NCI-H748 treated with DMSO at 0.1 percent for 48 hours (cell line): ENCODE results near the gene HOXA6.

ENCODE experiments used
- DNase-seq: peaks from one replicate; lab custom pipeline; 2025; lab: John Stamatoyannopoulos, UW

Gene HOXA6

DNA sequence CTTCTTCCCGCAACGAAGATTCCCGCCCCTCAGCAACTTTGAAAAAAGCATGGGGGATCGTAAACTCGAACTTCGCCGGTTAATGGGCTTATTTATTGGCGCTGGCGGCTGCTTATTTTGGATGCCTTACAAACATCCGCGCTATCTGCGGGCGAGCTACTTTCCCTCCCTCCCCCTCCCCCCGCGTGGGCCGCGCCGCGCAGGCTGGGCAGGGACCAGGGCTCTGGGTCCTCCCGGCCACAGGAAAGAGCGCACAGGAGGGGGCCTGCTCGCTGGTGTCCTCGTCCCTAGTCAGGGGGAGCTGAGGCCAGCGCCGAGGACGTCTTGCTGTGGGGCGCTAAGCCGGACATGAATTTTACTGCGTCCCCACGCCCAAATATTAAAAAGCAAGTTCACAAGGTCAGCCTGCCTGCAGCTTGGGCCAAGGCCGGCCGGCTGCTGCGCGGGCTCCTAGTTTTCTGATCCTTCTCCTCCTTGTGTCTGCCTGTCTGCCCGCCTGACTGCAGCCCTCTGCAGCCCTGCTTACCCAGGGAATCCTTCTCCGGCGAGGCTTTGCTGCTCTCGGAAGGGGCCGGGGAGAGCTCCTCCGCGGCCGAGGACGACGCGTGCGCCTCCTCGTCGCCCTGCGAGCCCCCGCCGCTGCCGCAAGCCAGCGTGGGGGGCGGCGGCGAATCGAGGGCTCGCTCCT is 25.4 kb upstream of the HOXA6 start:
- DNase-seq: peak; percentile 34

DNA sequence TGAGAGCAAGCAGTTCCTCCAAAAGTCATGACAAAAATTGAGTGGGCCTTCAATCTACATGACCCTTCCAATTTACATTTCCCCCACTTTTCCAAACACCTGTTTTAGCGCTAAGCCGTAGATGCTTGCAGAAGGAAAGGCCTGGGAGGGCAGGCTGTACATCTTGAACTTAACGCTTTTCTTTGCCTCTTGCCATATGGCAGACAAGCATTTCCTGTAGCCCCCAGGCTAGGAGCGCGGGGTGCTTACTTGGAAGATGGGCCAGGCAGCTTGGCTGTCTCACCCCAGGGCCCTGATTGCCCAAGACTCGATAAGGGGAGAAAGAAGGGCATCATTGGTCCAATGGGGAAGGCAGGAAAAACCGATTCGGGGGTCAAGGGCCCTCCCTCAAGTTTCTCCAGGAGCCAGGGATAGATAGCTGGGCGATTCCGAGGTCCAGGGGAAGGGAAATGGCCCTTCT is 24.8 kb upstream of the HOXA6 start:
- DNase-seq: no peak

DNA sequence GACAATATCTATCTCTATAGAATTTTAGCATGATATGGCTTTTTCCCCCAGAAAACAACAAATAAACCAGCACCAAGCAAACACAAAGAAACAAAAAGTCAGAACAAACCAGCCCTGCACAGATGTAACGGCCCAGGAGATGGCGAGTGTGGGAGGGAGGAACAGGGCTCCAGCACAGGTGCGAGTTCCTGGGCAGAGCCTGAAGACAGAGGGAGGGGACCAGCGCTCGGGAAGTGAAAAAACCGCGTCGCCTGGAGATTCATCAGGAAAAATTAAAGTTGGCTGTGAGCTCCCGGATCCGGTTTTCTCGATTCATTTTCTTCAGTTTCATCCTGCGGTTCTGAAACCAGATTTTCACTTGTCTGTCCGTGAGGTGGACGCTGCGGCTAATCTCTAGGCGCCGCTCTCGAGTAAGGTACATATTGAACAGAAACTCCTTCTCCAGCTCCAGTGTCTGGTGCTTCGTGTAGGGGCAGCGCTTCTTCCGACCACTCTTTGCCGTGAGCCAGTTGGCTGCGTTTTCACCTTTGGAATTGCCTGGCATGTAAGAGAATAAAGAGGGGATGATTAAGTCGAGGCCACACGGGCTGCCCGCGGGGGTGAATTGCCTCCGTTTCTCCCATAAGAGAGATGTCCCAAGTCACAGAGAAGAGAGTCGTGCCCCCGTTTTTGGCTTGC is 24.2 kb upstream of the HOXA6 start:
- DNase-seq: no peak

DNA sequence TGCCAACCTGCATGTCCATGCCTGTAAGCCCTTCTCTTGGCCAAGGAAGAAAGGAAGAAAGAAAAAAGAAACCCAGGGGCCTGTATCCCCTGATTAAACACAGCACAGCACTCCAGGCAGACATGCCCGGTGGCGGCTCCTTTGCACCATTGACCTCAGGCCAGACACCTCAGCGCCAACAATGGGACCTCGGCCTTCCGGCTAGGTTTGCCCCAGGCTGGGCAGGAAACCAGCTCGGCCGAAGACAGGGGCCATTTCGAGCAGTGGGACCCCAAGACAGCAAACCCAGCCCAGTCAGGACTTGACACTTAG is 23.7 kb upstream of the HOXA6 start:
- no peak for DNase-seq

DNA sequence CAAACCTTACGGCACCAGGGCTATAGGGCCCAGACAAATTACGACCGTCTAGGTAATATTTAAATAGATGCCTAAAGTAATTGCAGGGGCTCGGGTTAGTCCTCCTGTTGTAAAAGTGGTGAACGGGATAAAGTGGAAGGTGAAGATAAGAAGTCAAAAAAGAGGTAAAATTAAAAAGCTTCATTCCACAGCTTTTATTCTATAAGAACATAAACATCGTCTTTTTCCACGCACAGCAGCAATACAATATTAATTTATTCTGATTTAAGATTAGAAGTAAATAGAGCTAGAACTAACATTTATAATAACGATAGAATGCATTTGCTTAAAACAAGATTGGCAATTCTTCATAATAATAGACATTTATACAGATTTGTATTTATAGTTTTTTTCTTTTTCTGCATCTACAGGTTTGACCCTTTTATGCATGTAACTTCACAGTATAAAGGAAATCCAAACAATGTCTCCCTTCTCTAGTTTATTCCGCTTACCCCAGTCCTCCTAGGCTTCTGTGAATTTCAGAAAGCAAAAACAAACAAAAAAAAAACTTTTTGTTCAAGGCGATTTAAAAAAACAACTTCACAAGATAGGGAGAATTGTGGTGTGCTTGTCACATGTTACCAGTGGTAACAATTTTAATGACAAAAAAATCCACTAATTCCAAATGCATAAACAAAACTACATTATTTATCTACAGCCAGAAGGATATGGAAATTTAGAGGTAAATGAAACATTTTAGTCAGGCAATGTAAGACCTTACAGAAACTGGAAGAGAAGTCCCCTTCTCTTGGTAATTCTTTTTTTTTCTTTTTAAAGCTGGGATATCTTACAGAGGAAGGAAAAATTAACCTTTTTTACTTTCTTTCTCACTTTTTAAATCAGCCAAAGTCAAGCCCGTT is 23.1 kb upstream of the HOXA6 start:
- no peak for DNase-seq

DNA sequence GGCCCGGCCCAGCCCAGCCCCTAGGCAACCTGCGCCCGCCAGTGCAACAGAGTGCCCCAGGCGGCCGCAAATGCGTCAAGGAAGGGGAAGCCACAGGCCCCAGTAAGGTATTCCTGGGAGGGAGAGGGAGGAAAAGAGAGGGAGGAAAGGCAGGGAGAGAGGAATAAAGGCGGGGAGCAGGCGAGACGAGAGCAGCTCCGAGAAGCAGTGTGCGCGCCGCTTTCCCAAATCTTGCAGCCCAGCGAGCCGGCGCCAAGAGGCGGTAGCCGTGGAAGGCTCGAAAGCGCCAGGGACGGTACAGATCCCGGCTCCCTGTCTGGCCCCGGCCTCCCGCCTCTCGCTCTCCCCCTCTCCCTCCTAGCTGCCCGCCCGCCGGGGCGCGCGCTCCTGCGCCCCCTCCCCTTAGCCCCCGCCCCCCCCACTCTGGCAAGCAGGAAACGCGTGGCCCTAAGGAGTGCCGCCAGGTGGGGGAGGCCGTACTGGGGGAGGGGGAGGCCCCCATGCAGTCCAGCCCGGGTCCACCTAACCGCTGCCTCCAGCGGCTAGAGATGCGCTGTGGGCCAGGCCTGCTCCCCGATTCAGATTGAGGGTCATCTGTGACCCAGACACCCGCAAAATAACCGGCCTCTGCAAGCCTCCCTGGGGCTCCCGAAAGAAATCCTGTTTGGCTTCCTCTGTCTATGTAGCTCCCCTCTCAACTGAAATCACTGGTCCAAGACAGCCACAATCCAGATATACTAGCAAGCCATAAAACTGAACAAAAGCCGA is 22.3 kb upstream of the HOXA6 start:
- DNase-seq: peak; percentile 51

DNA sequence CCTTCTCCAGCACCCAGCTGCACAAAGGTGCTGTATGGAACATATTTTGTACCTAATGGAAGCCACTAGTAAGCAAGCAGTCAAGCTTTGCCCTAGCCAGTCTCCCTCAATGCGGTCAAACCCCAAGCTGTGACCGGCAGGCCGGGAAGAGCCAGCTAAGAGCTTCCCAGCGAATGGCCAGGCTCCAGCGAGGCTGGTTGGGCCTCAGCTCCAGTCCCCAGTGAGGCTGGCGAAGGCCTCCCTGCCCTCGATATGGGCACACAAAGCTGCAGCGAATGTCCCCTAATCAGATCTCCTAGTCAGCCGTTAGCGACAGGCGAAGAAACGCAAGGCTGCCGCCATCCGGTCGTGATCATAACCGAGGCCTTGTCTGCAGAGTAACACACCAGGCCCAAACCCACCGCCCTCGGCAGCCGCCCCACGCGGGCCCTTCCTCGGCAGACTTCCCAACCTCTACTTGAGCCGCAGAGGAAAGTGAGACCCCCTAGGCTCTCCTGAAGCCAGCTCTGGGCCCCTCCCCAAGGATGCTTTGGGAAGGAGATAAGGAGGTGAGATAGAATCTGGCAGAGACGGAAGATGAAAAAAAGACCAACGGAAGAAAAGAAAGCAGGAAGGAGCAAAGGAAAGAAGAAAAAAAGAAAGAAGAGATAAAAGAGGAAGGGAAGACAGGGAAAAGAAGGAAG is 20.8 kb upstream of the HOXA6 start:
- no peak for DNase-seq

DNA sequence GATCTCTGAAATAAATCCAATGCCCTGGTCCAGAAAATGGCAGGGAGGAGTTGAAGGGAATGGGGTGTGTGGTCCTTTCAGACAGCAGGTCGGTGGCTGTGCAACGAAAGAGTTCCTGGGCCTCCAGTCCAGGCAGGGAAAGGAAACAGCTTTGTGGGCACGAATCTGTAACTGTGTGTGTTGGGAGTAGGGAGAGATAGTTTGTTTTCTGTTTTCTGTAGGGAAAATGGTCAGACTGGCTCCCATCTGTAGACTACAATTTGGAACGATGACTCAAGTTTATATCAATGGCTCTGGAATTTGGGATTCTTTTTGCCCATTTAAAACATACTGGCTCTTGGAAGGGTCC is 20.3 kb upstream of the HOXA6 start:
- DNase-seq: no peak

DNA sequence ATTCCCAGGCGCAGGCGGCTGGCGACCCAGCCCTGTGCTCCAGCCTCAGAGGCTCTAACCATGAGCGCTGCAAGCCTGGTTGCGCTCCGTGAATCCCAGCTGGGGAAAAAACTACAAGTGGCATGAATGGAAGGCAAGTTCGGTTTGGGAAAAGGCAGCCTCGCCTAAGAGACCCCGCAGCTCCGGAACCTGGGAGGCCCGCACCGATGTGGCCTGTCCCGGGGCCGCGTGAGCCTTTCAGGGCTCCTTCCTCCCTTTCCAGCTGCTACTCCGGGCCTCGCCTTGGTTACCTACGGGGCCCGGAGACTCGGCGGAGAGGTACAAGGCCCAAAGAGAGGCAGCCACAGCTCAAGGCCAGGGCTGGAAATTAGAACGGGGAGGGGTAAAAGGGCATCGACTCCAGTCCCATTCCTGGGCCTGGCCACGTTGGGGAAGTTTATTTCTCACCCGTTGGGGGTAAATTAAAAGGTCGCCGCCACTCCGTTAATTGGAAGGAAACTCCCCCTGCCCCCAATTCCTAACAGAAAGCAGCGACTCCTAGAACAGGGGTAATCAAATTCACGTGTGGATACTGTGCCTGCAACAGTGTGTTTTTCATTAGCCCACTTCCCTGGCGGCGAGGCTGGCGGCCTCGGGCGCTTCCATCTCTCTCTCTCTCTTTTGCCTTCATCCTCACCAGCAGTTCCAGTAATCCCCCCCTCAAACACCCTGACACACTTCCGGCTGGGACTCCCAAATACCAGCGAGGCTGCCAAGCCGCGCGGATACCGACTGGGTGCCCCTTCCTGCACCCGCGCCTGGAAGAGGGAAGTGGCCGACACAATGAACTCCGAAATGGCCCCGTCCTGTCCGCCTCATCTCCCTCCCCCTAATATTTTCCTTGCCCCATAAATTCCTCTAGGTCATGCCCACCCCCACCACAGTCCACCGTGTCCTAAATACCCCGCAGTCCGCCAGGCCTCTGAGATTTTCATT is 19.2 kb upstream of the HOXA6 start:
- DNase-seq: no peak

DNA sequence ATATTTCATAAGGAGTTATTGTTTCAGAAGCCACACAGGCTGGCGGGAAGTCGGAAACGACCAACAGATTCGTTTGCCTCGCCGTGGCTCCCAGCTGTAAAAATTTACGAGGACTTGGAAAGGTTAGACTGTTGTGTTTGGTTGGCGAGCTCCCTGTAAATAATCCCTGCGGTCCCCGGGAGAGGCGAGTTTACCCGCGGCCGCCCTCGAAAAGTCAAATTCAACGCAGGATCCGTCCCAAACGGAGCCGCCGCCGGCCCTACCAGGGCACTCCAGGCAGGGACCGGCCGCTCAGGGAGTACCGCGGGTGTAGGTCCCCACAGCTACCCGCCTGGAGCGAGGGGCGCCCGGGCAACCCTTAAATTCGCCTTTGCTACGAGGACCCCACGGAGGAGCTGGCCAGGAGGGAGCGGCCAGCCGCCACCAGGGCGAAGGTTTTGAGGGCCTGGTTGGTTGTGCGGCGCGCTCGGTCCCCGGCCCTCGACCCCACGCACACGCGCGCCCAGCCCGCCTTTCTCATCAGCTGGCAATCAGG is 18.5 kb upstream of the HOXA6 start:
- no peak for DNase-seq

DNA sequence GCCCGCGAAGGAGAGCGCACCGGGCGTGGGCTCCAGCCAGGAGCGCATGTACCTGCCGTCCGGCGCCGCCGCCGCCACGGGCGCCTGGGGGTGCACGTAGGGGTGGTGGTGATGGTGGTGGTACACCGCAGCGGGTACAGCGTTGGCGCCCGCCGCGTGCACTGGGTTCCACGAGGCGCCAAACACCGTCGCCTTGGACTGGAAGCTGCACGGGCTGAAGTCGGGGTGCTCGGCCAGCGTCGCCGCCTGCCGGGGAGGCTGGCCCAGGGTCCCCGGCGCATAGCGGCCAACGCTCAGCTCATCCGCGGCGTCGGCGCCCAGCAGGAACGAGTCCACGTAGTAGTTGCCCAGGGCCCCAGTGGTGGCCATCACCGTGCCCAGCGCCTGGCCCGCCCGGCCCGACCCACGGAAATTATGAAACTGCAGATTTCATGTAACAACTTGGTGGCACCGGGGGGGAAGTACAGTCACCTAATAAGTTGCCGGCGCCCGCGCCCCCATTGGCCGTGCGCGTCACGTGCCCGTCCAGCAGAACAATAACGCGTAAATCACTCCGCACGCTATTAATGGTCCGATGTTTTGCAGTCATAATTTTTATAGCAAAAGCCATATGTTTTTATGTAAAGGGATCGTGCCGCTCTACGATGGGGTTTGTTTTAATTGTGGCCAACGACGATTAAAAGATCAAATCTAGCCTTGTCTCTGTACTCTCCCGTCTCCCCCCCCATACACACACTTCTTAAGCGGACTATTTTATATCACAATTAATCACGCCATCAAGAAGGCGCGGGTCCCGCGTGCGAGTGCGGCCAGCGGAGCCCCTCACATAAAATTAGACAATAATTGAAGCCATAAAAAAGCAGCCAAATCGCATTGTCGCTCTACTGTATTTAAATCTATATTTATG is 17.8 kb upstream of the HOXA6 start, which contains the start of gene HOXA9:
HOXA9 (minus strand) TSS at position 449 of the 907 bp plus-strand sequence; CDS start at position 369, 80 bp downstream.
- DNase-seq: no peak

DNA sequence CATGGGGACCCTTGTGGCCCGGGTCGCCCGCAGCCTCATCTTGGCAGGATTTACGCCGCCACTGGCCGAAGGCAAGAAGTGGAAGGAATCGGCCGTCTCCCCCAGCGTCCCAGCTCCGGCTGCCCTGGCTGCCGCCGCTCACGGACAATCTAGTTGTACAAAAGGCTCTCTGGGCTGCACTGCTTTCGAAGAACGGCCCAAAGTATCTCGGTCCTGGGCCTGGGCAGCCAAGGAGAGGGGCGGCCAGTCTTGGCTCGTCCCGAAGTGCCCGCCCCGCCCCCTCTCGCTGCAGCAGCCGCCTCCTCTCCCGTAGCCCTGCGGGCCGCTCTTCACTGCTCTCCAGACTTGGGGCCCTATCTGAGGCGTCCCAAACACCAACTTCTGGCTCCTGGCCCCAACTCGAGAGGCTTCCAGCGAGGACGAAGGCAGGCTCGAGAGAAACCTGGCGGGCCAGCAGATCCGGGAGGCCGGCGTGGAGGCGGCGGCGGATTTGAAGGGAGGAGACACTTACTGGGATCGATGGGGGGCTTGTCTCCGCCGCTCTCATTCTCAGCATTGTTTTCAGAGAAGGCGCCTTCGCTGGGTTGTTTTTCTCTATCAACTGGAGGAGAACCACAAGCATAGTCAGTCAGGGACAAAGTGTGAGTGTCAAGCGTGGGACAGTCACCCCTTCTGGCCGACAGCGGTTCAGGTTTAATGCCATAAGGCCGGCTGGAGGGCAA is 17.0 kb upstream of the HOXA6 start:
- DNase-seq: no peak

DNA sequence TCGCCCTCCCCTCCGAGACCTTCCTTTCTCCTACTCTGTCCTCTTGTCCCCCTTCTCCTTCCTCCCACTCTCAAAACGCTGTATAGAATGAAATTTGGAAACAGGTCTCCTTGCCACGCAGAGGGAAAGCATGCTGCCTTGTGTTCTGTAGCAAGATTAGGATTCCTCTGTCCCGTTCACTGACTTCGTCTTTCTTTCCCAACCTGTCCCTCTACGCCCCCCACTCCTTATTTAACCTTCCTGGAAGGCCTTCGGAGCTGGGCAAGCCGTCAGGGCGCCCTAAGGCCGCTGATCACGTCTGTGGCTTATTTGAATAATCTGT is 16.4 kb upstream of the HOXA6 start:
- DNase-seq: no peak

DNA sequence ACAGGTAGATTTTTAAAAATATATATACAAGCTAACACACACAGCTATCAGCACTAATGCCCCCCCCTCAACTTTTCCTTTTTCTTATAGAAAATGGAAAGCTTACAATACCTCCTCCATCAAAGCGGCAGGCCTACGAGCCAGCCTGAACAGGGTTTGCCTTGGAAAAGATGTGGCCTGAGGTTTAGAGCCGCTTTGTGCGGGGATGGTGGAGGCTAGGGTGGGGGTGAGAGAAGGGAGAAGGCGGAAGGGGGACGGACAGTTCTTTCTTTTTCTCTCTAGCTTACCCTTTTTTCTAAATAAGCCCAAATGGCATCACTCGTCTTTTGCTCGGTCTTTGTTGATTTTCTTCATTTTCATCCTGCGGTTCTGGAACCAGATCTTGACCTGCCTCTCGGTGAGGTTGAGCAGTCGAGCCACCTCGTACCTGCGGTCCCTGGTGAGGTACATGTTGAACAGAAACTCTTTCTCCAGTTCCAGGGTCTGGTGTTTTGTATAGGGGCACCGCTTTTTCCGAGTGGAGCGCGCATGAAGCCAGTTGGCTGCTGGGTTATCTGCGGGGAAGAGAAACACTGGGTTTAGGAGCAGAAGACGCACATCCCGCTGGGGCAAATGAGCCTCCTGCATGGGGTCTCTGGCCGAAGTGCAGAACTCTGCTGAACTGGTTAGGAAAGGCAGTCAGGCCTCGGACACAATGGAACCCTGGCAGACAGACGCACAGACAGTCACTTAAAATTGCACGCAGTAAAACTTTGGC is 15.9 kb upstream of the HOXA6 start:
- DNase-seq: no peak

DNA sequence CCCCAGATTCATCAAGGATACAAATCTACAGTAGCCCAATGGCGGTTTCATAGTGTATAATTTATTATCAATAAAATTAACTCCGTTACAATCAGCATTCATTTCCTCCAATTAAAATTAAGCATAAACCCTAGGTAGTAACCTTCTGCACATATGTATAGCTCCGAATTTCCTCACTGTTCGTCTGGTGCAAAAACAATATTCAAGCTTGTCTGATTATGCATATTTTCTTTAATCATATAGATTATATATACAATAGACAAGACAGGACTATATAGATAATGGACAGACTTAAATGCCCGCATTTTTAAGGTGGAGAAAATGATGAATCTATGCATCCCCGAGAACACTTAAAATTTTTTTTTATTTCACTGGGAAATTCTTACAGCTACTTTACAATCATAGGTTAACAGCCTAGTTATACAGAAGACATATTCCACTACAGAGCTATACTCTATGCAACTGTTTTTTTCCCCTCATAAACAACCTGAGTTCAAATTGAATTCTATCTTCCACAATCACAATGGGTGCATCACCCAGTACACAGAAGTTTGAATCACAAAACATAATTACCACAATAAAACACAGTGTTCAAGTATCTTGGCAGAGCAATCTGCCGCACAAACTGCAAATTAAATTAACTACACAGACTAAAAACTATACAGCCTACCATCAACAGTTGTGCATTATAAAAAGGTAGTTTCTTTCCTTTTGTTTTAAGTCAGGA is 15.2 kb upstream of the HOXA6 start:
- no peak for DNase-seq

DNA sequence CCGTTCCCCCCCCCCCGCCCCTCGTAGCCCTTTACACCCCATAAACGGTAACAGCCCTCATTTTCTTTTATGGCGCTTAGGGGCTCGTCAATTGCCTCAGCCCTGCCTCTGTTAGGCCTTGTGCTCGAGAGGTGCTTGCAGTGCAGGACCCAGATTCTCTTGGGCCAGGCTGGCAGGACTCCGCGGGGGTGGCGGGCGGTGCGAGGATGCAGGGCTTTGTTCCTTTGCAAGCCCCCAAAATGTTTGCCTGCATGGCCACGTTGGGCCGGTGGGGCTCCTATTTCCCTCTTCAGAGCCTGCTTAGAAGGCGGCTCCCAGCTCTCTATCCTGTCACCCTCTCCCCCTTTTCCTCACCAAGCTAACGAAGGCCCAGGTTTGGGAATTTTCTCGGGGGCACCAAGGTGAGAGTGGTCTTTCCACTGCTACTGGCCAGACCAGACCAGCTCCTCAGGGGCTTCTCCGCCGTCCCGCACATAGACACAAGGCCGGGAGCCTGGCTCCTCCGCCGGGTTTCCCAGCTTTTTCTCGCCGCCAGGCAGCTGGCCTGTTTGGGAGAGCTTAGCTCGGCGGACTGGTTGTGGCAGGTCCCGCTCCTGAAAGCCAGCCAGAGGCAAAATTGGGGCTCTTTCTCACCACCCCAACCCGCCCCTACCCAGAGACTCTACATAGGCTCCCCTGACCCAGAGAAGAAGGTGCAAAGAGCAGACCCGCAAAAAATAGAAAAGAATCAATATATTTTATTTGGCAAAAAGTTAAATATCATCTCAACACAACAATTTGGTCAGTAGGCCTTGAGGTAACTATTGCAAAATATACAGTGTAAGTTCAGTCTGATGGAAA is 14.4 kb upstream of the HOXA6 start:
- no peak for DNase-seq
